ENCODE results near the gene SWAP70. TPM values are rescaled to one million over a fixed set of nuclear protein-coding genes. Genes with fewer than 3 reads are reported as not detected.

The SWAP70 gene
- total and polyA plus RNA-seq, 7 experiments from 2014 or later: 2.3 to 15.6 (median 4.5) TPM

DNA sequence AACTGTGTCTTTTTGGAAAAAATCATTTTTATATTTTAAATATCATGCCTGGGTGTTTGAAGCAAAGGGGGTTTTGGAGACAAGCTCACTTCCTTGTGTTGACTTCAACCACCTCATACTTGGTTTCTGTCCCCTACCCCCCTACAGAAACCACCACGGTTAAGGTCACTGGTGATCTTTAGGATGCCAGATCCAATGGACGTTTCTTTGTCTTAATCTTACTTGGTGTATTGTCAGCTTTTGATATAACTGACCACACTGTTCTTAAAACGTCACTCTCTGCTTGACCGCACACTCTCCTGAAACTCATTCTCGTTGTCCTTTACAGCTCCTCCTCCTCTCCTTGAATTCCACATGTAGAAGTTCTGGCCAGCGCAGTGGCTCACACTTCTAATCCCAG lies 34.8 kb upstream of the SWAP70 start:
- H3K27ac ChIP-seq (ENCODE audit: low read depth, low read length): no peak overlapping the region
- Mint-ChIP-seq H3K27ac (no peak overlapping the region), H3K36me3 (peaks cover 0 to 5% (median 0%) of the 10 kb centered on the region in 5 donors), H3K27me3 (peaks cover 0 to 19% (median 0%) of the 10 kb centered on the region in 5 donors), H3K4me1 (peaks cover 0 to 2% (median 0%) of the 10 kb centered on the region in 7 donors), H3K4me3 (no peak overlapping the region), H3K9me3 (peaks cover 0 to 8% (median 2%) of the 10 kb centered on the region in 11 donors)
- no peak for DNase-seq
- no peaks in the 10 kb centered on the region for H3K27me3 ChIP-seq (ENCODE audit: control insufficient read depth in 2 of 2, insufficient read depth in 2 of 2, low read length in 2 of 2)
- POLR2A ChIA-PET: no interaction called here
- no peaks in the 10 kb centered on the region for H3K36me3 ChIP-seq (ENCODE audit: control insufficient read depth in 2 of 3, insufficient read depth in 3 of 3, low read length in 3 of 3)
- intact Hi-C loops (cut with micrococcal nuclease): no loop called here
- CTCF ChIA-PET: interaction anchor here (0.9 kb wide), 1 partner anchor 120 kb away, joined by 3 read pairs; no protein-coding TSS in a partner anchor
- no peak overlapping the region for H3K4me3 ChIP-seq (ENCODE audit: low read length)
- H3K9me3 ChIP-seq (ENCODE audit: control insufficient read depth in 2 of 3, low read length in 3 of 3): no peaks in the 10 kb centered on the region
- no peaks in the 10 kb centered on the region for H3K4me1 ChIP-seq (ENCODE audit: control insufficient read depth in 2 of 2, insufficient read depth in 2 of 2, low read length in 2 of 2)
- no peak for ATAC-seq

DNA sequence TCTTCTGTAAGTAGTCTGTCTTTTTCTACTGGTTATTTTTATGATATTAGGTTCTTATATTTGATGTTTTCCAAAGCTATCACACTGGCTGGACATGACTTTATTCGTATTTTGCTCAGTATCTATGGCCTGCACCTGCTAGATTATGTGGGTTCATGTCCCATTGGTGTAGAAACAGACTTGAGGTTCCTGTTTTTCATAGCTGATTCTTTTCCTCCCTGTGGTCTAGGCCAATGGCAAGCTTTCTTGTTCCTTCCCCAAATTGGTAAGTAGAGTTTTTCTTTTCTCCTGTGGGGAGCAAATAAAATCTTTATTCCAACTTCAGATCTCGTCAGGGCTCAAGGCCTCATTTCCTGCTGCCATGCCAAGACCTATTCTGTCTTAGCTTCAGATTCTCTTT lies 30.2 kb upstream of the SWAP70 start:
- POLR2A ChIA-PET: no interaction called here
- Histone ChIP-seq H3K36me3 (ENCODE audit: control insufficient read depth in 2 of 3, insufficient read depth in 3 of 3, low read length in 3 of 3) (no peaks in the 10 kb centered on the region), H3K4me1 (ENCODE audit: control insufficient read depth in 2 of 2, insufficient read depth in 2 of 2, low read length in 2 of 2) (no peaks in the 10 kb centered on the region), H3K27ac (ENCODE audit: low read depth, low read length) (no peak overlapping the region), H3K27me3 (ENCODE audit: control insufficient read depth in 2 of 2, insufficient read depth in 2 of 2, low read length in 2 of 2) (no peaks in the 10 kb centered on the region), H3K4me3 (ENCODE audit: low read length) (no peak overlapping the region), H3K9me3 (ENCODE audit: control insufficient read depth in 2 of 3, low read length in 3 of 3) (no peaks in the 10 kb centered on the region)
- DNase-seq (no peak), ATAC-seq (no peak)
- Mint-ChIP-seq H3K27me3 (peaks cover 0 to 3% (median 0%) of the 10 kb centered on the region in 5 donors), H3K27ac (no peak overlapping the region), H3K9me3 (peaks cover 0 to 14% (median 2%) of the 10 kb centered on the region in 11 donors), H3K36me3 (peaks cover 0 to 5% (median 0%) of the 10 kb centered on the region in 5 donors), H3K4me3 (no peak overlapping the region), H3K4me1 (peaks cover 0 to 2% (median 0%) of the 10 kb centered on the region in 7 donors)
- intact Hi-C loops (cut with micrococcal nuclease): no loop called here
- CTCF ChIA-PET: no interaction called here

DNA sequence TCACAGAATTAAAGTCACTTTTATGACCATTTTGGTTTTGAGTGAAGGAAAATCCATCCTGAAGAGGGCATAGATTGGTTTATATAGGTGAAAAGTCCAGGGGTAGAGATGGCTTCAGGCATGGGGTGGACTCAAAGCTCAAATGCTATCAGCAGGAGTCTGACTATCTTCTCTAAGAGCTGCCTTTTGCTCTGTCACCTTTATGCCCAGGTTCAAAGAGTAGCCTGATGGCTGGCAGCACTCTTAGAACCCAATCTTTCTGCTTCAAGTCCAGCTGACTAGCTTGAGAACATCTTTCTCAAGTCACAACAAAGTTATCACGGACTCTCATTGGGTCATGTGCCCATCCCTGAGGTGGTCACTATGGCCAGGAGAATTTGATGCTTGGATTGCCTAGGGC lies 27.2 kb upstream of the SWAP70 start:
- peaks cover 0 to 11% (median 0%) of the 10 kb centered on the region in 5 donors for H3K27me3 Mint-ChIP-seq
- DNase-seq (no peak), ATAC-seq (no peak)
- peaks cover 0 to 4% (median 0%) of the 10 kb centered on the region in 7 donors for H3K4me1 Mint-ChIP-seq
- CTCF ChIA-PET: interaction anchor here (1.1 kb wide), 1 partner anchor 121 kb away, joined by 3 read pairs; no protein-coding TSS in a partner anchor
- POLR2A ChIA-PET: no interaction called here
- H3K27ac ChIP-seq (ENCODE audit: low read depth, low read length): no peak overlapping the region
- H3K9me3 ChIP-seq (ENCODE audit: control insufficient read depth in 2 of 3, low read length in 3 of 3): no peaks in the 10 kb centered on the region
- no peak overlapping the region for H3K4me3 ChIP-seq (ENCODE audit: low read length)
- no peak overlapping the region for H3K4me3 Mint-ChIP-seq
- no peaks in the 10 kb centered on the region for H3K4me1 ChIP-seq (ENCODE audit: control insufficient read depth in 2 of 2, insufficient read depth in 2 of 2, low read length in 2 of 2)
- no peaks in the 10 kb centered on the region for H3K36me3 ChIP-seq (ENCODE audit: control insufficient read depth in 2 of 3, insufficient read depth in 3 of 3, low read length in 3 of 3)
- H3K27ac Mint-ChIP-seq: no peak overlapping the region
- H3K9me3 Mint-ChIP-seq: peaks cover 0 to 17% (median 3%) of the 10 kb centered on the region in 11 donors
- peaks cover 0 to 5% (median 0%) of the 10 kb centered on the region in 5 donors for H3K36me3 Mint-ChIP-seq
- intact Hi-C loops (cut with micrococcal nuclease): no loop called here
- H3K27me3 ChIP-seq (ENCODE audit: control insufficient read depth in 2 of 2, insufficient read depth in 2 of 2, low read length in 2 of 2): no peaks in the 10 kb centered on the region

DNA sequence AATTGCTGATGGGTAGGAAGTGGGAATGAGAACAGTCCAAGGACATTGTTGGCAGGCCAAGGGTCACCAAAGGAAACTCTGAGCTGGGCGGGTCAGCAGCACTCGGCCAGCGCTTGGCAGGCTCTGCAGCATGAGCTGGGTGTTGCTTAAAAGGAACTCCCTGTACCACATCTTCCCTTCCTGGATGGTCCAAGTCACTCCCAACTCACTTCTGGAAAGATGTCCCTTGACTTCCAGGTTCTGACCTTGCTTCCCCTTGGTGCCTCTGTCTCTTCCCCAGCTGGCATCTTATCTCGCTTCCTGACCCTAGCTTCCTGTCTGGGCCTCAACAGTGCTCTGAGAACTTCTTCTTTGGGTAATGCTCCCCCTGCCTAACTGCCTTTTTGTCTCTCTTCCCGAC lies 24.8 kb upstream of the SWAP70 start:
- Mint-ChIP-seq H3K27ac (peak overlapping the region in 1 of 9 donors; percentile 63), H3K9me3 (peaks cover 0 to 9% (median 0%) of the 10 kb centered on the region in 11 donors), H3K27me3 (peaks cover 0 to 11% (median 0%) of the 10 kb centered on the region in 5 donors), H3K36me3 (peaks cover 0 to 2% (median 0%) of the 10 kb centered on the region in 5 donors), H3K4me1 (peaks cover 0 to 4% (median 0%) of the 10 kb centered on the region in 7 donors), H3K4me3 (no peak overlapping the region)
- H3K4me3 ChIP-seq (ENCODE audit: low read length): no peak overlapping the region
- ChIA-PET POLR2A (no interaction called here), CTCF (no interaction called here)
- ATAC-seq (peak; percentile 20), DNase-seq (no peak)
- H3K9me3 ChIP-seq (ENCODE audit: control insufficient read depth in 2 of 3, low read length in 3 of 3): no peaks in the 10 kb centered on the region
- H3K27ac ChIP-seq (ENCODE audit: low read depth, low read length): no peak overlapping the region
- H3K27me3 ChIP-seq (ENCODE audit: control insufficient read depth in 2 of 2, insufficient read depth in 2 of 2, low read length in 2 of 2): no peaks in the 10 kb centered on the region
- H3K4me1 ChIP-seq (ENCODE audit: control insufficient read depth in 2 of 2, insufficient read depth in 2 of 2, low read length in 2 of 2): no peaks in the 10 kb centered on the region
- H3K36me3 ChIP-seq (ENCODE audit: control insufficient read depth in 2 of 3, insufficient read depth in 3 of 3, low read length in 3 of 3): no peaks in the 10 kb centered on the region
- intact Hi-C loops (cut with micrococcal nuclease): no loop called here

DNA sequence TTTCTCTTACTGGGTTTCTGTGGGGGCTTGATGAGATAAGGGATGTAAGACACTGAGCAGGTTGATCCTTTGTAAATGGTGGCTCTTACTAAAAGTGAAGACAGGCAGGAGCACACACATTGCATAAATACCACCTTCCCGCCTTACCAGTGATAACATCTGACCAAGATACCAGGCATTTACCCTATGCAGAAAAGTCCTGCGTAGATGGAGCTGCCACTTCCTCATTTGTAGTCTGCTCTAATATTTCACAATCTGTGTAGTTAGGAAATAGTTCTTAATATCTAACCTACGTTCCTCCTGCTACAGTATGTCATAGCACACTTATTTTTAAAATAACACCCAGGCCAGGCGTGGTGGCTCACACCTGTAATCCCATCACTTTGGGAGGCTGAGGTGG lies 23.9 kb upstream of the SWAP70 start:
- H3K9me3 Mint-ChIP-seq: peaks cover 0 to 3% (median 0%) of the 10 kb centered on the region in 11 donors
- ChIA-PET CTCF (no interaction called here), POLR2A (no interaction called here)
- DNase-seq (no peak), ATAC-seq (peak; percentile 83)
- Histone ChIP-seq H3K4me3 (ENCODE audit: low read length) (no peak overlapping the region), H3K4me1 (ENCODE audit: control insufficient read depth in 2 of 2, insufficient read depth in 2 of 2, low read length in 2 of 2) (no peaks in the 10 kb centered on the region), H3K27ac (ENCODE audit: low read depth, low read length) (no peak overlapping the region), H3K27me3 (ENCODE audit: control insufficient read depth in 2 of 2, insufficient read depth in 2 of 2, low read length in 2 of 2) (no peaks in the 10 kb centered on the region), H3K36me3 (ENCODE audit: control insufficient read depth in 2 of 3, insufficient read depth in 3 of 3, low read length in 3 of 3) (no peaks in the 10 kb centered on the region), H3K9me3 (ENCODE audit: control insufficient read depth in 2 of 3, low read length in 3 of 3) (no peaks in the 10 kb centered on the region)
- H3K4me3 Mint-ChIP-seq: no peak overlapping the region
- no peak overlapping the region for H3K27ac Mint-ChIP-seq
- peaks cover 0 to 2% (median 0%) of the 10 kb centered on the region in 5 donors for H3K36me3 Mint-ChIP-seq
- H3K4me1 Mint-ChIP-seq: peaks cover 0 to 4% (median 0%) of the 10 kb centered on the region in 7 donors
- intact Hi-C loops (cut with micrococcal nuclease): no loop called here
- H3K27me3 Mint-ChIP-seq: peaks cover 0 to 11% (median 0%) of the 10 kb centered on the region in 5 donors

DNA sequence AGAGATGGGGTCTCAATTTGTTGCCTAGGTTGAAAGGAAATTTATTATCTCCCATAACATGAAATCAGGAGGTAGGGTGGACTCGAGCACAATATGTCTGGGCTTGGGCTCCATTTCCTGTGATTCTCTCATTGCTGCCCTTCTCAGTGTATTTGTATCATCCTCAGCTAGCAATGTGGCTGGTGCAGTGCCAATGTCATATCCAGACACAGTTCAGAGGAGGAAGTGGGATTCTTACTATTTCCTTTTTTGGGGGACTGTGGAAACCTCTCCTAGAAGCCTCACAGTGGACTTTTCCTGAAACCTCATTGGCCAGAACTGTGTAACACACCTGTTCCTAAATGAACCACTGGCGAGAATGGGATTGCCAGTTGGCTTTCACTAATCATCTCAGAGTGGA lies 21.0 kb upstream of the SWAP70 start:
- peaks cover 0 to 2% (median 0%) of the 10 kb centered on the region in 5 donors for H3K36me3 Mint-ChIP-seq
- no peak overlapping the region for H3K4me3 Mint-ChIP-seq
- no peak for DNase-seq
- intact Hi-C loops (cut with micrococcal nuclease): no loop called here
- peaks cover 0 to 6% (median 0%) of the 10 kb centered on the region in 11 donors for H3K9me3 Mint-ChIP-seq
- H3K4me1 Mint-ChIP-seq: peaks cover 0 to 4% (median 0%) of the 10 kb centered on the region in 7 donors
- no peak for ATAC-seq
- CTCF ChIA-PET: interaction anchor here (0.6 kb wide), 1 partner anchor 137 kb away, joined by 3 read pairs; no protein-coding TSS in a partner anchor
- no peaks in the 10 kb centered on the region for H3K27me3 ChIP-seq (ENCODE audit: control insufficient read depth in 2 of 2, insufficient read depth in 2 of 2, low read length in 2 of 2)
- no peaks in the 10 kb centered on the region for H3K36me3 ChIP-seq (ENCODE audit: control insufficient read depth in 2 of 3, insufficient read depth in 3 of 3, low read length in 3 of 3)
- no peaks in the 10 kb centered on the region for H3K4me1 ChIP-seq (ENCODE audit: control insufficient read depth in 2 of 2, insufficient read depth in 2 of 2, low read length in 2 of 2)
- peaks cover 0 to 15% (median 0%) of the 10 kb centered on the region in 5 donors for H3K27me3 Mint-ChIP-seq
- no peak overlapping the region for H3K27ac ChIP-seq (ENCODE audit: low read depth, low read length)
- no peaks in the 10 kb centered on the region for H3K9me3 ChIP-seq (ENCODE audit: control insufficient read depth in 2 of 3, low read length in 3 of 3)
- H3K4me3 ChIP-seq (ENCODE audit: low read length): no peak overlapping the region
- no peak overlapping the region for H3K27ac Mint-ChIP-seq
- POLR2A ChIA-PET: no interaction called here

DNA sequence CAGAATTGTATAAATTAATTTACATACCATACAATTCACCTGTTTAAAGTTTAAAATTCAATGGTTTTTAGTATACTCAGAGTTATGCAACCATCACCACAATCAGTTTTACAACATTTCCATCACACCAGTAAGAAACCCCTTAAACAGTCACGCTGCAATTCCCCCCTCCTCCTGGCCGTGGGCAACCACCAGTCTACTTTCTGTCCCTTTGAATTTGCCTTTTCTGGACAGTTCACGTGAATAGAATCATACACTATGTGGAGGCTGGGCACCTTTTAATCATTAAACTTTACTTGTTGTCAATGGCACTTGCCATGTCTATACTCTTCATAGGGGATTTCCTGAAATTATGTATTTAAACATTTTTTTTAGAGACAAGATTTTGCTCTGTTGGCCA lies 20.1 kb upstream of the SWAP70 start:
- peaks cover 0 to 4% (median 0%) of the 10 kb centered on the region in 7 donors for H3K4me1 Mint-ChIP-seq
- Histone ChIP-seq H3K9me3 (ENCODE audit: control insufficient read depth in 2 of 3, low read length in 3 of 3) (no peaks in the 10 kb centered on the region), H3K4me1 (ENCODE audit: control insufficient read depth in 2 of 2, insufficient read depth in 2 of 2, low read length in 2 of 2) (no peaks in the 10 kb centered on the region), H3K4me3 (ENCODE audit: low read length) (no peak overlapping the region), H3K27ac (ENCODE audit: low read depth, low read length) (no peak overlapping the region), H3K27me3 (ENCODE audit: control insufficient read depth in 2 of 2, insufficient read depth in 2 of 2, low read length in 2 of 2) (no peaks in the 10 kb centered on the region), H3K36me3 (ENCODE audit: control insufficient read depth in 2 of 3, insufficient read depth in 3 of 3, low read length in 3 of 3) (no peaks in the 10 kb centered on the region)
- peaks cover 0 to 9% (median 2%) of the 10 kb centered on the region in 11 donors for H3K9me3 Mint-ChIP-seq
- ATAC-seq: no peak
- no peak for DNase-seq
- peaks cover 0 to 5% (median 0%) of the 10 kb centered on the region in 5 donors for H3K36me3 Mint-ChIP-seq
- no peak overlapping the region for H3K4me3 Mint-ChIP-seq
- ChIA-PET CTCF (no interaction called here), POLR2A (no interaction called here)
- intact Hi-C loops (cut with micrococcal nuclease): no loop called here
- no peak overlapping the region for H3K27ac Mint-ChIP-seq
- peaks cover 0 to 16% (median 0%) of the 10 kb centered on the region in 5 donors for H3K27me3 Mint-ChIP-seq
